ENCODE data around the gene MAML2.

- TF ChIP-seq, protein P1, sequence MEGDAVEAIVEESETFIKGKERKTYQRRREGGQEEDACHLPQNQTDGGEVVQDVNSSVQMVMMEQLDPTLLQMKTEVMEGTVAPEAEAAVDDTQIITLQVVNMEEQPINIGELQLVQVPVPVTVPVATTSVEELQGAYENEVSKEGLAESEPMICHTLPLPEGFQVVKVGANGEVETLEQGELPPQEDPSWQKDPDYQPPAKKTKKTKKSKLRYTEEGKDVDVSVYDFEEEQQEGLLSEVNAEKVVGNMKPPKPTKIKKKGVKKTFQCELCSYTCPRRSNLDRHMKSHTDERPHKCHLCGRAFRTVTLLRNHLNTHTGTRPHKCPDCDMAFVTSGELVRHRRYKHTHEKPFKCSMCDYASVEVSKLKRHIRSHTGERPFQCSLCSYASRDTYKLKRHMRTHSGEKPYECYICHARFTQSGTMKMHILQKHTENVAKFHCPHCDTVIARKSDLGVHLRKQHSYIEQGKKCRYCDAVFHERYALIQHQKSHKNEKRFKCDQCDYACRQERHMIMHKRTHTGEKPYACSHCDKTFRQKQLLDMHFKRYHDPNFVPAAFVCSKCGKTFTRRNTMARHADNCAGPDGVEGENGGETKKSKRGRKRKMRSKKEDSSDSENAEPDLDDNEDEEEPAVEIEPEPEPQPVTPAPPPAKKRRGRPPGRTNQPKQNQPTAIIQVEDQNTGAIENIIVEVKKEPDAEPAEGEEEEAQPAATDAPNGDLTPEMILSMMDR (IDR thresholded peaks at IDR 0.05), result no peak
- no peak for TF ChIP-seq POLR2A (IDR thresholded peaks at IDR 0.05)
Observed at GRCh38 chr11:96213500-96213899, 129.5 kb downstream of the MAML2 start.

Measured in esophagus squamous epithelium (tissue), 4 donors.